Fibroblast of the aortic adventitia (primary cell): Measurements from ENCODE around the gene MYRF. TPM values are rescaled to one million over a fixed set of nuclear protein-coding genes. Genes with fewer than 3 reads are reported as not detected.

ENCODE experiments used
- DNase-seq: peaks from one replicate; pipeline ENCODE4 v3.0.0-alpha.2; 2010; ENCODE audit warnings: low read depth
- H3K4me3 ChIP-seq: 2 replicates; pipeline ENCODE4 v1.5.1; 2011; ENCODE audit warnings: low read depth, mild to moderate bottlenecking, control low read depth, low read length, moderate library complexity
- CTCF ChIP-seq: IDR thresholded peaks from 2 replicates; pipeline ENCODE4 v1.5.1; 2011; ENCODE audit warnings: mild to moderate bottlenecking, low read length, control low read depth, inconsistent platforms; ENCODE audit not compliant: insufficient read depth
- total RNA-seq: library from RNA; depleted of rRNA; stranded (reverse); fragments of >200 nt; gene quantifications from 2 replicates; pipeline ENCODE4 v1.2.3, GENCODE V29; 2012; ENCODE audit warnings: low replicate concordance

The MYRF gene
- total RNA-seq, 1 donor: 0.18 TPM

GRCh38 chr11:61727401-61727811 lies 25.0 kb upstream of the MYRF start:
- no peak for TF ChIP-seq CTCF

GRCh38 chr11:61728066-61728939 lies 24.1 kb upstream of the MYRF start:
- DNase-seq: no peak
- H3K4me3 ChIP-seq: no peak overlapping the region
- TF ChIP-seq CTCF: no peak

More at GRCh38 chr11:61727401-61727811, 25.0 kb upstream of the MYRF start:
- no peak for DNase-seq
- no peak overlapping the region for H3K4me3 ChIP-seq

- no peak overlapping the region for H3K4me3 ChIP-seq
- DNase-seq: peak; percentile 30
- no peak for TF ChIP-seq CTCF
Measured at GRCh38 chr11:61728940-61729219, 23.6 kb upstream of the MYRF start.

GRCh38 chr11:61730240-61730994 lies 22.0 kb upstream of the MYRF start:
- no peak for TF ChIP-seq CTCF
- DNase-seq: no peak
- no peak overlapping the region for H3K4me3 ChIP-seq

GRCh38 chr11:61731211-61731951 lies 21.1 kb upstream of the MYRF start:
- H3K4me3 ChIP-seq: no peak overlapping the region
- no peak for TF ChIP-seq CTCF
- no peak for DNase-seq

- TF ChIP-seq CTCF: no peak
- DNase-seq: peak; percentile 43
- H3K4me3 ChIP-seq: no peak overlapping the region
Measured at GRCh38 chr11:61731952-61732675, 20.3 kb upstream of the MYRF start.
